Stimulated activated memory B cell treated with anti-CD40 and anti-IgM and Interleukin-4, amounts not matched to agents 10 μg/mL and 1 μg/mL and 100 μg/mL, for 72 hours (primary cell): ENCODE data around the gene SH2D7.
A peak's percentile ranks its signal among the peaks of the same experiment; 100 is the strongest.

ENCODE experiments used
- ATAC-seq: fragments of 150-1000 bp; cut with Tn5 transposase; 2 replicates; pipeline ENCODE4 v1.10.0; 2021
- H3K27ac Mint-ChIP-seq: one replicate; pipeline ENCODE4 v1.8.0; 2022; ENCODE audit warnings: mild to moderate bottlenecking, mixed read lengths
- H3K27me3 Mint-ChIP-seq: one replicate; pipeline ENCODE4 v1.8.0; 2022; ENCODE audit warnings: mixed read lengths
- H3K36me3 Mint-ChIP-seq: one replicate; pipeline ENCODE4 v1.8.0; 2022; ENCODE audit warnings: mixed read lengths
- H3K4me1 Mint-ChIP-seq: one replicate; pipeline ENCODE4 v1.8.0; 2022; ENCODE audit warnings: mixed read lengths
- H3K4me3 Mint-ChIP-seq: one replicate; pipeline ENCODE4 v1.8.0; 2022; ENCODE audit warnings: mild to moderate bottlenecking, moderate library complexity, mixed read lengths
- H3K9me3 Mint-ChIP-seq: one replicate; pipeline ENCODE4 v1.8.0; 2022; ENCODE audit warnings: mixed read lengths

Gene SH2D7

DNA sequence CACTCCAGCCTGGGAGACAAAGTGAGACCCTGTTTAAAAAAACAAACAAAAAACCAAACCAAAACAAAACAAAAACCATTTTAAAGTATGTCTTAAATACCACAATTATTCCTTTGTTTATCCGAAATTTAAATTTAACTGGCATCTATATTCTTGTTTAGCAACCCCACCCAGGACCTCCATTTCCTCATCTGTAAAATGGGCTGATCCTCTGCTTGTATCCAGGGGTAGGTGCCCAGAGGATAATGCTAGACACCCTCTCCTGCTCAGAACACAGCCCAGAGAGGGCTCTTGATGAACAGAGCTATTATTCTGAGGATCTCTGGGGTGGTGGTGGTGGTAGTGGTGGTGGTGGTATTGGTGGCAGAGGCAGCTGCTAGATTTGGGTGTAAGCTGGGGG, 9.8 kb downstream of the SH2D7 start:
- Mint-ChIP-seq H3K4me3 (no peak overlapping the region), H3K36me3 (no peaks in the 10 kb centered on the region), H3K4me1 (peaks cover 15% of the 10 kb centered on the region), H3K27ac (no peak overlapping the region), H3K9me3 (no peaks in the 10 kb centered on the region), H3K27me3 (no peaks in the 10 kb centered on the region)
- ATAC-seq: no peak

- Mint-ChIP-seq H3K27me3 (no peaks in the 10 kb centered on the region), H3K4me1 (peaks cover 15% of the 10 kb centered on the region), H3K4me3 (no peak overlapping the region), H3K36me3 (no peaks in the 10 kb centered on the region), H3K27ac (no peak overlapping the region), H3K9me3 (no peaks in the 10 kb centered on the region)
- ATAC-seq: no peak
These were observed 10.4 kb downstream of the SH2D7 start for GRCh38 chr15:78102741-78103140.

DNA sequence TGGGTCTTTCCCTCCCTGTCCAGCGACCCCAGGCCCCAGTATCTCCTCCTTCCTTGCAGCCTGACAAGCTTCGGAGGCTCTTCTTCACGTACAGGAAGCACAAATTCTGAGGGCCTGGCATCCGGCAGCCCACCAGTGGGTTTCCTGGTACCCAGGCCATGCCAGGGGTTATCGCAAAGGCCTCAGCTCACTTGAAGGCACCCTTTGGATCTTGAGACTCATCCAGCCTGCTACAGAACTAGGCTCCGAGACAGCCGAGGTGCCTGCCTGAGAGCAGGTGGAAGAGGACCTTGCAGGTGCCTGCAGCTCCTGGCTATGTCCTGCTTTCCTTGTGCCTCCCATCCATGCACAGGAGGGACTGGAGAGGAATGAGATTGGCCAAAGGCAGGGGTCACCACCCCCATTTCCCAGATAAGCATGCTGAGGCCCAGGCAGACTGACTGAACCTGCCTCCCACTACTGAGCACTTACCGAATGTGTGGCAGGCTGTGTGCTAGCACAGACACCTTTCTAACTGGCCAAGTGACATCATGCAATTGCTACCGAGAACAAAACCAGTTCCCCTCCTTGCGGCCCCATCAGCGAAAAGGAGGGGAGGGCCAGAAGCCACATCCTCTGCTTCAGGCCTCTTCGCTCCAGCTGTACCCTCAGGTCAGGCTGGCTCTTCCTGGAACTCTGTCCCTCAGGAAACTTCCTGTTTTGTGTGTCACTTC, 11.2 kb downstream of the SH2D7 start:
- Mint-ChIP-seq H3K9me3 (no peaks in the 10 kb centered on the region), H3K27me3 (no peaks in the 10 kb centered on the region), H3K4me1 (peaks cover 15% of the 10 kb centered on the region), H3K36me3 (no peaks in the 10 kb centered on the region), H3K4me3 (no peak overlapping the region), H3K27ac (no peak overlapping the region)
- ATAC-seq: peak; percentile 53

DNA sequence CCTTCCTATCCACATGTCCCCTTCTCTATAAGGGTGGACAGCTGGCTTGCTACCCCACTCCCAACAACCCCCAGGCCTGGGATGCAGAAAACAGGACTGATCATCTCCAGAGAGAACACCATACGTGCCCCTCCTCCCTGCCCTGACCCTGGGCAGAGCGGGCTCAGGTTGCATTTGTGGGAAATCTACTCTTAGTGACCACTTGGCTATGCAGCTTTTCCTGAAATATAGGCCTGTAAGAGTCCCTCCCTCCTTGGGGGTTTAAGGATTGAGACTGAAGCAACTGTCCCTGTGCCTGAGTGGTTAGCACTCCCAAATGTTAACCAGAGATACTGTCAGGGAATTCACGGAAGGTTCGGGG, 11.7 kb downstream of the SH2D7 start:
- Mint-ChIP-seq H3K9me3 (no peaks in the 10 kb centered on the region), H3K36me3 (no peaks in the 10 kb centered on the region), H3K27me3 (no peaks in the 10 kb centered on the region), H3K4me1 (peaks cover 15% of the 10 kb centered on the region), H3K27ac (no peak overlapping the region), H3K4me3 (no peak overlapping the region)
- no peak for ATAC-seq

DNA sequence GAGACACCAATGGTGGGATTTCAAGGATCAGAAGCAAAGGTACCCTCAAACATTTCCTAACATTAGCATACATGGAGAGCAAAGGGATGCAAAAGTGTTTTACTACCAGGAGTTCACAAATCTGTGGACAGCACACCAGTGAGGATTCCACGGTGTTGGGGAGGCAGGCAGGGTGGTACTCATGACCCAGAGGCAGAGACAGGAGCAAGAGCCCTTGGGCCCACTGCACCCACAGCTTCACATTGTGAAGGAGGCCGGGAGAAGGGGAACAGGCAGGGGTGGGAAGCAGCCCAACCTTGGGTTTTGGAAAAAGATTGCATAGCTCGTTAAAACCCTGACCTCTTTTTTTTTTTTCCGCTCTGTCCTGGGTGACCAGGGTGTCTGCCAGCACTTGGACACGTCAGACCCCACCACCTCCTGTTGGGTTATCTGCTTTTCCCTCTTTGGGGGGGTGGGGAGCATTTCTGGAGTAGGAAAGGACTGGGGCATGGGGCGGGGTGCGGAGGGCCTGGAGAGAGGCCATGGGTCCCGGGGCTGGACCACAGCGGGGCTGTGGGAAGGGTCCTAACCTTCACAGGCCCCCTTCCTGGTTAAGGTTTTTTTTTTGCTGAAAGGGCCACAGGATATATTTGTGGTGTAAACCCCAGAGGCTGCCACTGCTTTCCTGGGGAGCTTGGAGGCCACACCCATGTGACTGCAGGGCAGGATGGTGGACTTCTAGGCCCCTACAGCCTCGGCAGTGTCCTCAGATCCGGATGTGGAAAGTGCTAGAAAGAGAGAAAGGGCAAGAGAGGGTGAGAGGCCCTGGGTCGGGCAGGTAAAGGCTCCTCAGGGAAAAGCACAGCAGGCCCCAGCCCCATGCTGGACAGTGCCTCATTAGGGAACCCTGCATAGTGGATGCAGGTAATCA, 12.5 kb downstream of the SH2D7 start:
- Mint-ChIP-seq H3K36me3 (no peaks in the 10 kb centered on the region), H3K9me3 (no peaks in the 10 kb centered on the region), H3K27ac (no peak overlapping the region), H3K4me3 (no peak overlapping the region), H3K4me1 (peaks cover 15% of the 10 kb centered on the region), H3K27me3 (no peaks in the 10 kb centered on the region)
- no peak for ATAC-seq

- Mint-ChIP-seq H3K4me1 (peaks cover 15% of the 10 kb centered on the region), H3K36me3 (no peaks in the 10 kb centered on the region), H3K27me3 (no peaks in the 10 kb centered on the region), H3K27ac (no peak overlapping the region), H3K9me3 (no peaks in the 10 kb centered on the region), H3K4me3 (no peak overlapping the region)
- no peak for ATAC-seq
These were observed 13.3 kb downstream of the SH2D7 start for GRCh38 chr15:78105476-78106241.

DNA sequence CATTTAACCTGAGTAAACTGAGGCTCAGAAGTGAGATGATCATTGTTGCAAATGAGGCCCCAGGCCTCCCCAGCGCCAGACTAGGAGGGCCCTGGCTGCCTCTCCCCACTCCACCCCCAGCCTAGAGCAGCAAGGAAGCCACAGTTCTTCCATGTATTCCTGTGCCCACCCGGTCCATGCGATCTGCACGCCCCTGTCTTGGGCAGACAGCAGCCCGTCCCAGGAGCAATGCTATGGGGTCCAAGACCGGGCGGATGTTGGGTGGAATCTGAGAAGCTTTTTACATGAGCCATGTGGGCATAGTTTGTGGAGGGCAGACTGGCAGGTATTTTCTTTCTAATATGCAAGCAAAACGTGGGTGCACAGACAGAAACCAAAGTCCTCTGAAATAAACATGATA, 15.1 kb downstream of the SH2D7 start:
- Mint-ChIP-seq H3K4me3 (no peak overlapping the region), H3K4me1 (peaks cover 15% of the 10 kb centered on the region), H3K36me3 (no peaks in the 10 kb centered on the region), H3K9me3 (no peaks in the 10 kb centered on the region), H3K27me3 (no peaks in the 10 kb centered on the region), H3K27ac (no peak overlapping the region)
- ATAC-seq: no peak

- peak; percentile 91 for ATAC-seq
- Mint-ChIP-seq H3K27me3 (no peaks in the 10 kb centered on the region), H3K36me3 (no peaks in the 10 kb centered on the region), H3K9me3 (no peaks in the 10 kb centered on the region), H3K4me3 (no peak overlapping the region), H3K27ac (no peak overlapping the region), H3K4me1 (peaks cover 19% of the 10 kb centered on the region)
These were observed 16.1 kb downstream of the SH2D7 start for GRCh38 chr15:78108300-78109084.

- no peaks in the 10 kb centered on the region for H3K36me3 Mint-ChIP-seq
- ATAC-seq: no peak
- no peak overlapping the region for H3K4me3 Mint-ChIP-seq
- H3K27me3 Mint-ChIP-seq: no peaks in the 10 kb centered on the region
- H3K27ac Mint-ChIP-seq: no peak overlapping the region
- H3K4me1 Mint-ChIP-seq: peaks cover 15% of the 10 kb centered on the region
- no peaks in the 10 kb centered on the region for H3K9me3 Mint-ChIP-seq
These were observed 16.8 kb downstream of the SH2D7 start for GRCh38 chr15:78109156-78109555.

- Mint-ChIP-seq H3K9me3 (no peaks in the 10 kb centered on the region), H3K36me3 (no peaks in the 10 kb centered on the region), H3K4me1 (peaks cover 15% of the 10 kb centered on the region), H3K4me3 (no peak overlapping the region), H3K27me3 (no peaks in the 10 kb centered on the region), H3K27ac (no peak overlapping the region)
- no peak for ATAC-seq
These were observed 17.7 kb downstream of the SH2D7 start for GRCh38 chr15:78110096-78110495.

DNA sequence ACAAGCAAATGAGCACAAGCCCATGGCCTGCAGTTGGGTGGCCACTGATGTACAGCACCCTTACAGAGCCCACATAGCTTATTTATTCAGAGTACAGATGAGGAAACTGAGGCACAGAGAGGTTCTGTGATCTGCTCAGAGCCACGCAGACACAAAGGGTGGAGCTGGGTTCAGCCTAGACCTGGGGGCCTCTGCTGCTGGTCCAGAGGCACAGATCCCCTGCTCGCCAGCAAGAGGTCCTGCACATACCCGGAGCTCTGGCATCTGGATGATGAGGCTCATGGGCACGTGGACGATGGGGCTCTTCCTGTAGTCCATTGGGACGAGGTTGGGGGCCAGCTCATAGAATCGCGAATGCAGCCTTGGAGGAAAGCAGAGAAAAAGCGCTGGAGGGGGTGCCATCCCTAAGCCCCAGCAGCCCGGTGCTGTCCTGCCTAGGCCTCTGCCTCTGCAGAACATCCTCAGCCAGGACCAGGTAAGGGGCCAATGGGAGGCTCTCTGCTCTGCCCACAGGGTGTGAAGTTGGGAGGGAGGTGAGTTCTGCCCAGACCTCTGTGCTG, 18.6 kb downstream of the SH2D7 start:
- H3K4me3 Mint-ChIP-seq: no peak overlapping the region
- H3K9me3 Mint-ChIP-seq: no peaks in the 10 kb centered on the region
- H3K27ac Mint-ChIP-seq: no peak overlapping the region
- H3K36me3 Mint-ChIP-seq: no peaks in the 10 kb centered on the region
- ATAC-seq: no peak
- no peaks in the 10 kb centered on the region for H3K27me3 Mint-ChIP-seq
- peaks cover 11% of the 10 kb centered on the region for H3K4me1 Mint-ChIP-seq

- H3K36me3 Mint-ChIP-seq: no peaks in the 10 kb centered on the region
- H3K4me3 Mint-ChIP-seq: no peak overlapping the region
- ATAC-seq: no peak
- peaks cover 10% of the 10 kb centered on the region for H3K4me1 Mint-ChIP-seq
- H3K27me3 Mint-ChIP-seq: no peaks in the 10 kb centered on the region
- no peak overlapping the region for H3K27ac Mint-ChIP-seq
- no peaks in the 10 kb centered on the region for H3K9me3 Mint-ChIP-seq
These were observed 19.4 kb downstream of the SH2D7 start for GRCh38 chr15:78111788-78112187.

DNA sequence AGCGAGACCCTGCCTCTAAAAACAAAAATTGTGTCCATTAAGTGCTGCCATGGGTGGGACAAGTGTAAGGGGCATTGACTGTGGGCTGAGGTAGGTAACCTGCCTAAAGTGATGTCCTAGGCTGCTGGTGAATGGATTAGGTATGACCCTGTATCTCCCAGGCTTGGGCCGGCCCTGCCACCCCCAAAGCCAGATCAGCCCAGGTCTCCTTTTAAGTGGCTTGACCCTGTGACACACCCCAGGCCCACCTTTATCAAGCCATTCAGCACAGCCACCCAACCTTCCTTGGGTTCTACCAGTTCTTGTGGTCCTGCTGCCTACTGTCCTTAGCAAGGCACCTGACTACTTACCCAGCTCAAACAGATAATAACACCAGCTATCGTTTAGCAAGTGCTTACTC, 20.2 kb downstream of the SH2D7 start:
- H3K4me3 Mint-ChIP-seq: no peak overlapping the region
- no peaks in the 10 kb centered on the region for H3K36me3 Mint-ChIP-seq
- H3K4me1 Mint-ChIP-seq: peaks cover 10% of the 10 kb centered on the region
- no peaks in the 10 kb centered on the region for H3K9me3 Mint-ChIP-seq
- H3K27ac Mint-ChIP-seq: no peak overlapping the region
- ATAC-seq: no peak
- H3K27me3 Mint-ChIP-seq: no peaks in the 10 kb centered on the region

- no peaks in the 10 kb centered on the region for H3K4me1 Mint-ChIP-seq
- no peaks in the 10 kb centered on the region for H3K36me3 Mint-ChIP-seq
- no peak overlapping the region for H3K4me3 Mint-ChIP-seq
- ATAC-seq: no peak
- no peak overlapping the region for H3K27ac Mint-ChIP-seq
- H3K9me3 Mint-ChIP-seq: no peaks in the 10 kb centered on the region
- no peaks in the 10 kb centered on the region for H3K27me3 Mint-ChIP-seq
These were observed 28.2 kb downstream of the SH2D7 start for GRCh38 chr15:78120523-78120922.
